CD4-positive, alpha-beta memory T cell (primary cell): ENCODE data around the gene PPFIA4. TPM values are rescaled to one million over a fixed set of nuclear protein-coding genes. Genes with fewer than 3 reads are reported as not detected.

Source experiments
- CTCF ChIA-PET: fragments of 350-600 bp; sonication (Branson Sonifier 250); formaldehyde crosslinking; loops from one replicate; lab custom pipeline; 2021; ENCODE audit warnings: inconsistent platforms; ENCODE audit not compliant: partially characterized antibody; lab: Charles Lee
- POLR2A ChIA-PET: fragments of 350-600 bp; sonication (Branson Sonifier 250); formaldehyde crosslinking; loops from one replicate; lab custom pipeline; 2021; ENCODE audit not compliant: partially characterized antibody; lab: Charles Lee
- DNase-seq, 5 donors: peaks; one replicate each; pipeline versions ENCODE4 v3.0.0 to v3.0.0-alpha.2; 2020 to 2022; ENCODE audit warnings: mixed read lengths in 1 of 5
- H3K27ac ChIP-seq: one replicate; pipeline ENCODE4 v1.7.0; 2013; ENCODE audit warnings: low read depth, low read length
- H3K27me3 ChIP-seq: 2 replicates; pipeline ENCODE4 v1.7.0; 2013; ENCODE audit warnings: mild to moderate bottlenecking, low read length, moderate library complexity; ENCODE audit not compliant: insufficient read depth
- H3K36me3 ChIP-seq: 2 replicates; pipeline ENCODE4 v1.7.0; 2013; ENCODE audit warnings: mild to moderate bottlenecking, low read length, moderate library complexity; ENCODE audit not compliant: insufficient read depth
- H3K4me1 ChIP-seq: 2 replicates; pipeline ENCODE4 v1.7.0; 2013; ENCODE audit warnings: mild to moderate bottlenecking, low read length, moderate library complexity; ENCODE audit not compliant: insufficient read depth
- H3K4me3 ChIP-seq, 2 donors: one replicate each; pipeline ENCODE4 v1.7.0; 2013; ENCODE audit warnings: low read length in 2 of 2, mild to moderate bottlenecking in 1 of 2
- H3K9me3 ChIP-seq, 2 donors: one replicate each; pipeline ENCODE4 v1.7.0; 2013; ENCODE audit warnings: low read length in 2 of 2, control low read depth in 1 of 2; ENCODE audit not compliant: control insufficient read depth in 1 of 2
- H3K27ac Mint-ChIP-seq, 7 donors: one replicate each; pipeline ENCODE4 v1.8.0; 2020 to 2021; ENCODE audit warnings: mixed read lengths in 7 of 7, mild to moderate bottlenecking in 6 of 7, inconsistent platforms in 3 of 7, moderate library complexity in 3 of 7
- H3K27me3 Mint-ChIP-seq, 2 donors: one replicate each; pipeline ENCODE4 v1.8.0; 2020 to 2021; ENCODE audit warnings: mixed read lengths in 2 of 2
- H3K36me3 Mint-ChIP-seq, 2 donors: one replicate each; pipeline ENCODE4 v1.8.0; 2020 to 2021; ENCODE audit warnings: mixed read lengths in 2 of 2, inconsistent platforms in 1 of 2, mild to moderate bottlenecking in 1 of 2
- H3K4me1 Mint-ChIP-seq, 4 donors: one replicate each; pipeline ENCODE4 v1.8.0; 2020 to 2021; ENCODE audit warnings: mixed read lengths in 4 of 4, mild to moderate bottlenecking in 1 of 4
- H3K4me3 Mint-ChIP-seq, 8 donors: one replicate each; pipeline ENCODE4 v1.8.0; 2020 to 2021; ENCODE audit warnings: mixed read lengths in 8 of 8, mild to moderate bottlenecking in 7 of 8, moderate library complexity in 6 of 8, inconsistent platforms in 3 of 8
- H3K9me3 Mint-ChIP-seq, 8 donors: one replicate each; pipeline ENCODE4 v1.8.0; 2020 to 2021; ENCODE audit warnings: mixed read lengths in 8 of 8, mild to moderate bottlenecking in 5 of 8, inconsistent platforms in 3 of 8, moderate library complexity in 1 of 8
- intact Hi-C: fragments of 100-400 bp; cut with micrococcal nuclease; formaldehyde crosslinking; loops from one replicate; pipeline ENCODE4 v1.15.1; 2023
- polyA plus RNA-seq, 2 donors: library from polyadenylated mRNA; unstranded; fragments of 300-500 nt; fragmentation: Illumina TruSeq; gene quantifications; one replicate each; pipeline ENCODE4 v1.2.3, GENCODE V29; 2021
- total RNA-seq, 2 experiments: library from RNA; stranded (reverse); gene quantifications; one replicate each; pipeline ENCODE4 v1.2.3, GENCODE V29; 2021

PPFIA4 gene
- total and polyA plus RNA-seq, 4 experiments from 2014 or later, result 1.4 to 1.5 TPM; not detected in 2

DNA sequence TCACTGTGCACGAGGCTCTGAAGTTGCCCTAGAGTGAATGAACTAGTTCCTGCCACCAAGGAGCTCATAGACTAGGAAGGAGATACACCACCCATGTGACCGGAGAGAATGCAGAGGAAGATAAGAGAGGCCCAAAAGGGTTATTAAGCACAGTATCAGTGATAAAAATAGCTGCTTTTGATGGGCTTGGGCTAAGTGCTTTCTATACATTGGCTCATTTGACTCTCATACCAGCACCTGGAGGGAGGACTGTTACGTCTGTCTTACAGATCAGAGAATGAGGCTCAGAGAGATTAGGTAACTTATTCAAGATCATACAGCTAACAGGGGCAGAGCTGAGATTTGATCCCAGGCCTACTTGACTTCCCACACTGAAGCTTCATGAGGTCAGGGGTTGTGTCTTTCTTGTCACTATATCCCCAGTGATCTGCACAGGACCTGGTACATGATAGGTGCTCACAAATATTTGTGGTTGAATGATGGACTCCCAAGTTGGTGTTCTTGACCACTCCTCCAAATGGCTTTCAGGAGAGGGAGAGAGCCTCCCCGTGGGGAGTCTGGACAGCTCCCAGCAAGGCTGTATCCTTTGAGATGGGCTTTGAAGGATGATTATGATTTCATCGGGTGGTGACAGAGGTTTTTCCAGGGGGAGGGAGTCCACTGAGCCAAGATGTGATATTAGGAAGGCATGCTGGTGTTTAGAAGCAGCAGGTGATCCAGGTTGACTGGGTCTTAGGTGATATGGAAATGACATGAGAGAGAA, 14.4 kb downstream of the PPFIA4 start:
- Histone ChIP-seq H3K4me3 (no peak overlapping the region), H3K27ac (no peak overlapping the region), H3K4me1 (no peaks in the 10 kb centered on the region), H3K36me3 (no peaks in the 10 kb centered on the region), H3K27me3 (no peaks in the 10 kb centered on the region), H3K9me3 (no peaks in the 10 kb centered on the region)
- POLR2A ChIA-PET, result interaction anchor here (0.6 to 0.9 kb wide), 2 partner anchors 14 to 227 kb away, joined by 3 to 4 read pairs; partner anchors contain the start of gene PPFIA4
- intact Hi-C loops, result no loop called here
- Mint-ChIP-seq H3K4me3 (no peak overlapping the region), H3K36me3 (no peaks in the 10 kb centered on the region), H3K27ac (peak overlapping the region in 1 of 7 donors; percentile 45), H3K4me1 (peaks cover 2 to 6% (median 4%) of the 10 kb centered on the region in 4 donors), H3K9me3 (no peaks in the 10 kb centered on the region), H3K27me3 (peaks cover 6 to 8% of the 10 kb centered on the region in 2 donors)
- no peak for DNase-seq
- CTCF ChIA-PET, result interaction anchor here (1.1 to 5.8 kb wide), 14 partner anchors 9 to 263 kb away, joined by 3 to 89 read pairs (median 12); partner anchors contain the start of gene PPFIA4

DNA sequence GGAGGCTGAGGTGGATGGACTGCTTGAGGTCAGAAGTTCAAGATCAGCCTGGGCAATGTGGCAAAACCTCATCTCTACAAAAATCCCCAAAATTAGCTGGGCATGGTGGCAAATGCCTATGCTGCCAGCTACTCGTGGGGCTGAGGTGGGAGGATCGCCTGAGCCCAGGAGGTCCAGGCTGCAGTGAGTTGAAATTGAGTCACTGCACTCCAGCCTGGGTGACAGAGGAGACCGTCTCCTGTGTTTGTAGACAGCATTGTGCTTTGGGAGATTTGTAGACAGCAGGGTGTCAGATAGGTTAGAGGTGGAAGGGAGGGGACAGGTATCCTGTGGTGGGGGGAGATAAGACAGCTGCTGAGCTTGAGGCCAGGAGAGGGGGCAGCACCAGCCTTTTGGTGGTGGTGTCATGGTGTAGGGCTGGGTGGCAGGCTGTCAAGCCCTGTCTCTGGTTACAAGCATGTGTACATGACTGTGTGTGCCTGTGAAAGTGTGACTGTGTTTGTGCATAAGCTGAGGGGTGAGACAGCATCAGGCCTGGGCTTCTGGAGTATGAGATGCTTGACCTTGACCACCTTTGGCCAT, 15.2 kb downstream of the PPFIA4 start:
- ChIA-PET CTCF (interaction anchor here (4.6 to 5.8 kb wide), 2 partner anchors 175 to 227 kb away, joined by 56 to 89 read pairs; no protein-coding TSS in a partner anchor), POLR2A (interaction anchor here (0.9 kb wide), 1 partner anchor 226 kb away, joined by 4 read pairs; no protein-coding TSS in a partner anchor)
- no peaks in the 10 kb centered on the region for H3K9me3 Mint-ChIP-seq
- Histone ChIP-seq H3K9me3 (no peaks in the 10 kb centered on the region), H3K36me3 (no peaks in the 10 kb centered on the region), H3K27me3 (no peaks in the 10 kb centered on the region), H3K4me3 (no peak overlapping the region), H3K4me1 (no peaks in the 10 kb centered on the region), H3K27ac (no peak overlapping the region)
- DNase-seq, result no peak
- no peak overlapping the region for H3K4me3 Mint-ChIP-seq
- H3K27me3 Mint-ChIP-seq, result peaks cover 6 to 8% of the 10 kb centered on the region in 2 donors
- no peaks in the 10 kb centered on the region for H3K36me3 Mint-ChIP-seq
- intact Hi-C loops, result no loop called here
- H3K4me1 Mint-ChIP-seq, result peaks cover 2 to 6% (median 4%) of the 10 kb centered on the region in 4 donors
- H3K27ac Mint-ChIP-seq, result peak overlapping the region in 1 of 7 donors; percentile 45

DNA sequence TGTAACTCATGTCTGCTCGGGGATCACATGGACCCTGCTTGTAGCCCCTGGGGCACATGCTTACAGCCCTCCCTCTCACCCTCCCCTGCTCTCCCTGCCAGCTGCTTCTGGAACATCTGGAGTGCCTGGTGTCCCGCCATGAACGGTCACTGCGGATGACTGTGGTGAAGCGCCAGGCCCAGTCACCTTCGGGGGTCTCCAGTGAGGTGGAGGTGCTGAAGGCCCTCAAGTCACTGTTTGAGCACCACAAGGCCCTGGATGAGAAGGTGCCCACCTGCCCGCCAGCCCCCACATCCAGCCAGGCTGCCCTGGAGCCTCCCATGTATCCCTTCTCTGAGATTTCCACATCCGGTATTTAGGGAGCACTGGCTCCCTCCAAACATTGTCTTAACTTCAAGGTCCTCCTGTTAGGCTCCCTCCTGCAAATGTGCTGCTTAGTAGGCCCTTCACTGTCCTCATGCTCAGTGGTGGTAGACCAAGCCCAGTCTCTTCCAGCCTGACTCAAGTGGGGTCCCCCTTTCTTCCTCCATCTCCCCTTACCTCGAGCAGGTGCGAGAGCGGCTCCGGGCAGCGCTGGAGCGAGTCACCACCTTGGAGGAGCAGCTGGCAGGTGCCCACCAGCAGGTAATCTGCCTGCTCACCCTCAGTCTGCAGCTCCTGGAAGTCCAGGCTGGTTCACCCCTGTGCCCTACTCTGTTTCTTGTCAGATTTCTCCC, 17.7 kb downstream of the PPFIA4 start:
- no peak overlapping the region for H3K27ac ChIP-seq
- no peaks in the 10 kb centered on the region for H3K27me3 ChIP-seq
- H3K9me3 ChIP-seq, result no peaks in the 10 kb centered on the region
- intact Hi-C loops, result no loop called here
- no peak overlapping the region for H3K4me3 ChIP-seq
- H3K4me1 Mint-ChIP-seq, result peaks cover 2 to 6% (median 4%) of the 10 kb centered on the region in 4 donors
- no peak for DNase-seq
- CTCF ChIA-PET, result interaction anchor here (1.2 to 5.8 kb wide), 4 partner anchors 8 to 223 kb away, joined by 3 to 89 read pairs (median 4); no protein-coding TSS in a partner anchor
- H3K36me3 Mint-ChIP-seq, result no peaks in the 10 kb centered on the region
- H3K4me3 Mint-ChIP-seq, result no peak overlapping the region
- peak overlapping the region in 1 of 7 donors; percentile 13 for H3K27ac Mint-ChIP-seq
- peaks cover 4 to 9% of the 10 kb centered on the region in 2 donors for H3K27me3 Mint-ChIP-seq
- H3K4me1 ChIP-seq, result no peaks in the 10 kb centered on the region
- H3K36me3 ChIP-seq, result no peaks in the 10 kb centered on the region
- no peaks in the 10 kb centered on the region for H3K9me3 Mint-ChIP-seq
- POLR2A ChIA-PET, result no interaction called here

DNA sequence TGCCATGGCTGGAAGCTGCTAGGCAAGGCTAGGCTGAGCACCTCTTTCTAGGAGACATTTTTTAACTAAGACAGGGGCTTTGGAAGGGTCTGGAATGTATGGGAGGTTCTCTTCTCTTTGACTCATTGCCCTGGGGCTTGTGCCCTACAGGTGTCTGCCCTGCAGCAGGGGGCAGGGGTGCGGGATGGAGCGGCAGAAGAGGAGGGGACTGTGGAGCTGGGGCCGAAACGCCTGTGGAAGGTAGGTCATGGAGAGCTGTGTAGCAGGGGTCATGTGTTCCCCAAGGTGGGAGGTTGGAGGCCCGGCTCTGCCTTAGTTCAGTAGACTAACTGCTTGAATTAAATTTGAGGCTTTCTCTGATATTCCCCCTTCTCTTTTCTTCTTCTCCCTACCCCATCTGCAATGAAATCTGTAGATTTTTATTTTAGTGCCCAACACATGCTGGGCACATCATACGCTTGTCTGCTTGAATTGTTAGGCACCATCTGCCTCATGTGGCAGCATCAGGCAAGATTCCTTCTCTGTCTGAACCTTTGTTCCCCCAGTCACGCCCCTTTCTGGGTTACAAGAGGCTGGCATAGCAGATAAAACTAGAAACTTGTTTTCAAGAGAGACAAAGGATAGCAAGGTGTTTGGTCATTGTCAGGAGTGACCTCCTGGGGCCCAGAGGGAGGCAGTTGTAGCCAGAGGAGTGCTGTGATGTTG, 18.4 kb downstream of the PPFIA4 start:
- Mint-ChIP-seq H3K4me3 (no peak overlapping the region), H3K27ac (no peak overlapping the region), H3K4me1 (no peaks in the 10 kb centered on the region), H3K36me3 (no peaks in the 10 kb centered on the region), H3K9me3 (no peaks in the 10 kb centered on the region), H3K27me3 (peaks cover 0 to 5% of the 10 kb centered on the region in 2 donors)
- Histone ChIP-seq H3K9me3 (no peaks in the 10 kb centered on the region), H3K27ac (no peak overlapping the region), H3K36me3 (no peaks in the 10 kb centered on the region), H3K4me1 (no peaks in the 10 kb centered on the region), H3K4me3 (no peak overlapping the region), H3K27me3 (no peaks in the 10 kb centered on the region)
- POLR2A ChIA-PET, result no interaction called here
- DNase-seq, result no peak
- intact Hi-C loops, result no loop called here
- CTCF ChIA-PET, result interaction anchor here (1.2 to 2.5 kb wide), 2 partner anchors 8 to 172 kb away, joined by 3 to 10 read pairs; no protein-coding TSS in a partner anchor

DNA sequence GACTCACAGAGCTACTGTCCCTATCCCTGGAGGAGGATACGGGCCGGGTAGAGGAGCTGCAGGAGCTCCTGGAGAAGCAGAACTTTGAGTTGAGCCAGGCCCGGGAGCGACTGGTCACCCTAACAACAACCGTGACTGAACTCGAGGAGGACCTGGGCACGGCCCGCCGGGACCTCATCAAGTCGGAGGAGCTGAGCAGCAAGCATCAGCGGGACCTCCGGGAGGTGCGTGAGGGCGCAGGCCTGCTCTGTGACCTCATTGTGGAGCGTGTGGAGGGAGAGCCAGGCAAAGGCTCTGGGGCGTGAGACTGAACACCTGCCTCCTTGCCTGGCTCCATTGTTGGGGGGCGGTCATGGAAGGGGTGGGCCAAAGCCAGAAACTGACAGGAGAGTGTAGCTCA, 19.0 kb downstream of the PPFIA4 start:
- H3K36me3 ChIP-seq, result no peaks in the 10 kb centered on the region
- intact Hi-C loops, result no loop called here
- Mint-ChIP-seq H3K4me3 (no peak overlapping the region), H3K9me3 (no peaks in the 10 kb centered on the region), H3K4me1 (no peaks in the 10 kb centered on the region), H3K36me3 (no peaks in the 10 kb centered on the region), H3K27me3 (peaks cover 0 to 6% of the 10 kb centered on the region in 2 donors), H3K27ac (no peak overlapping the region)
- CTCF ChIA-PET, result interaction anchor here (1.2 to 2.5 kb wide), 2 partner anchors 9 to 171 kb away, joined by 3 to 10 read pairs; no protein-coding TSS in a partner anchor
- H3K27me3 ChIP-seq, result no peaks in the 10 kb centered on the region
- no peaks in the 10 kb centered on the region for H3K4me1 ChIP-seq
- no peak overlapping the region for H3K27ac ChIP-seq
- H3K9me3 ChIP-seq, result no peaks in the 10 kb centered on the region
- no peak overlapping the region for H3K4me3 ChIP-seq
- DNase-seq, result no peak
- POLR2A ChIA-PET, result no interaction called here

DNA sequence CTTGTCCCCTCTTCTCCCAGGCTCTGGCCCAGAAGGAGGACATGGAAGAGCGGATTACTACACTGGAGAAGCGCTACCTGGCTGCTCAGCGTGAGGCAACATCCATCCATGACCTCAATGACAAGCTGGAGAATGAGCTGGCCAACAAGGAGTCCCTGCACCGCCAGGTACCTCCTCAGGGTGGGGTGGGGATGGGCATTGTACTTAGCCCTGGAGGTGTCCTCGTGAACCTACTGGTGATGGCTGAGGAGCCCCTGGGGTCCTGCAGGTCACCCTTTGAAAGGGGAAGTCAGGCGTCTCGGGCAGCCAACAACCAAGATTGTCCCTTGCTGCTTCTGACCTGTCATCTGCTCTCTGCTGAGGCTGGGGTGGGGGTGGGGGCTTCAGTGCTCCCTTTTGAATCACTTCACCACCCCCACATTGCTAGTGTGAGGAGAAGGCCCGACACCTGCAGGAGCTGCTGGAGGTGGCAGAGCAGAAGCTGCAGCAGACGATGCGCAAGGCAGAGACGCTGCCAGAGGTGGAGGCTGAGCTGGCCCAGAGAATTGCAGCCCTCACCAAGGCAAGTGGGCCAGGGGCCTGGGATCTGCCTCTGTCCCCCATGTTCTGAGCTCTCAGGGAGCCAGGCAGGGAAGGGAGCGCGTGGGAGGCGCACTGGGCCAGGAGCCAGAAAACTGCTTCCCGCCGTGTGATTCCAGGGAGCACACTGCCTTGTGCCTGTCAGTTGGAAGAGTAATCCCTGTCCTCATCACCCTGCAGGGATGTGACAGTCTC, 19.7 kb downstream of the PPFIA4 start:
- no peak overlapping the region for H3K27ac Mint-ChIP-seq

More for the DNA sequence above, 19.7 kb downstream of the PPFIA4 start:
- H3K4me3 ChIP-seq, result no peak overlapping the region
- Mint-ChIP-seq H3K4me3 (no peak overlapping the region), H3K27me3 (peaks cover 0 to 12% of the 10 kb centered on the region in 2 donors), H3K9me3 (no peaks in the 10 kb centered on the region), H3K36me3 (no peaks in the 10 kb centered on the region), H3K4me1 (no peaks in the 10 kb centered on the region)
- ChIA-PET POLR2A (no interaction called here), CTCF (interaction anchor here (2.5 kb wide), 1 partner anchor 170 kb away, joined by 10 read pairs; no protein-coding TSS in a partner anchor)
- H3K27ac ChIP-seq, result no peak overlapping the region
- no peaks in the 10 kb centered on the region for H3K36me3 ChIP-seq
- no peaks in the 10 kb centered on the region for H3K9me3 ChIP-seq
- intact Hi-C loops, result no loop called here
- no peaks in the 10 kb centered on the region for H3K27me3 ChIP-seq
- H3K4me1 ChIP-seq, result no peaks in the 10 kb centered on the region
- DNase-seq, result no peak
